Psoas muscle (tissue), 8 donors: ENCODE measurements around the gene DARS2. TPM values are rescaled to one million over a fixed set of nuclear protein-coding genes. Genes with fewer than 3 reads are reported as not detected.

Experiments
- ATAC-seq, 4 donors: fragments of 200-7000 bp; cut with Tn5 transposase; one replicate each; pipeline ENCODE4 v1.9.1; 2020; ENCODE audit warnings: moderate library complexity in 3 of 4, mild to moderate bottlenecking in 2 of 4
- DNase-seq, 2 donors: peaks; one replicate each; pipeline ENCODE4 v3.0.0-alpha.2; 2020
- H3K27ac ChIP-seq: fragments of 200-600 bp; one replicate; pipeline ENCODE4 v1.8.0; 2022
- H3K27me3 ChIP-seq, 3 donors: fragments of 200-600 bp in 1 of 3; one replicate each; pipeline versions ENCODE4 v1.6.1 to v1.8.0; 2013 to 2022; ENCODE audit warnings: low read length in 2 of 3, mild to moderate bottlenecking in 2 of 3, moderate library complexity in 1 of 3; ENCODE audit not compliant: insufficient read depth in 3 of 3
- H3K36me3 ChIP-seq, 2 donors: fragments of 200-600 bp in 1 of 2; one replicate each; pipeline versions ENCODE4 v1.6.1 to v1.8.0; 2013 to 2022; ENCODE audit warnings: low read depth in 1 of 2, mild to moderate bottlenecking in 1 of 2, moderate library complexity in 1 of 2; ENCODE audit not compliant: insufficient read depth in 1 of 2
- H3K4me1 ChIP-seq: fragments of 200-600 bp; one replicate; pipeline ENCODE4 v1.8.0; 2022
- H3K4me3 ChIP-seq: fragments of 200-600 bp; one replicate; pipeline ENCODE4 v1.8.0; 2022; ENCODE audit warnings: mild to moderate bottlenecking
- H3K9me3 ChIP-seq: fragments of 200-600 bp; one replicate; pipeline ENCODE4 v1.8.0; 2022
- CTCF ChIP-seq: fragments of 200-600 bp; IDR thresholded peaks from one replicate; pipeline ENCODE4 v1.8.0; 2022; ENCODE audit warnings: antibody characterized with exemption
- WGBS, 3 donors: extraction: QIAGEN DNeasy Blood & Tissue Kit; methylation state at CpG; one replicate each; pipeline versions ENCODE4 v1.1.6 to v1.1.7; 2013; 5-methylcytosine and 5-hydroxymethylcytosine counted together
- intact Hi-C, 2 donors: fragments of 100-400 bp; cut with DNase I; formaldehyde crosslinking; loops; one replicate each; pipeline versions ENCODE4 v1.11.0 to v1.14.2; 2022
- polyA plus RNA-seq, 3 donors: library from polyadenylated mRNA; stranded (reverse); fragments of 200-250 nt; gene quantifications; one replicate each; pipeline ENCODE4 v1.2.3, GENCODE V29; 2013
- total RNA-seq, 4 donors: library from RNA; stranded (reverse); fragmentation: NEBNext Ultra II Directional in 2 of 4; extraction: Animal tissue kit (Norgen Biotek cat#: 25700) in 2 of 4; gene quantifications; one replicate each; pipeline versions ENCODE4 v1.2.1 to v1.2.4, GENCODE V29; 2021 to 2023
- donor health status: healthy with polysubstance abuse.
- donor health status: DM: no; HTN: no; CAD: no; lungs with moderate emphysema.
- donor health status: Bipolar disorder and iron deficiency.
- donor health status: healthy.
- donor health status: DM: yes; HTN: yes; CAD: no.
- donor health status: DM: no; HTN: no; CAD: no.
- donor health status: DM: no; HTN: no; CAD: no.
- donor health status: DM: yes; HTN: yes; CAD: no.

The DARS2 gene
- total and polyA plus RNA-seq, 7 donors, result 4.5 to 14.3 (median 7.3) TPM

- H3K36me3 ChIP-seq, result peaks cover 0 to 45% of the 10 kb centered on the region in 2 donors
- ATAC-seq, result no peak
These were observed 60.2 kb downstream of the DARS2 start for GRCh38 chr1:173884701-173885100.

GRCh38 chr1:173886746-173887611 is 62.5 kb downstream of the DARS2 start:
- Histone ChIP-seq H3K9me3 (no peaks in the 10 kb centered on the region), H3K27ac (no peak overlapping the region), H3K4me1 (no peaks in the 10 kb centered on the region), H3K27me3 (no peaks in the 10 kb centered on the region), H3K36me3 (peaks cover 0 to 41% of the 10 kb centered on the region in 2 donors), H3K4me3 (no peak overlapping the region)
- intact Hi-C loops, result no loop called here
- 86 to 89% (median 88%) methylated on average over 4 of the region's 4 CpGs for WGBS, 3 donors
- no peak for TF ChIP-seq CTCF
- ATAC-seq (no peak), DNase-seq (no peak)

More at GRCh38 chr1:173884701-173885100, 60.2 kb downstream of the DARS2 start:
- Histone ChIP-seq H3K4me3 (no peak overlapping the region), H3K4me1 (no peaks in the 10 kb centered on the region), H3K9me3 (no peaks in the 10 kb centered on the region), H3K27ac (no peak overlapping the region), H3K27me3 (no peaks in the 10 kb centered on the region)
- WGBS, 3 donors, result 71 to 86% (median 74%) methylated on average over 5 of the region's 5 CpGs
- no peak for DNase-seq
- no peak for TF ChIP-seq CTCF
- intact Hi-C loops, result no loop called here

GRCh38 chr1:173887627-173888026 is 63.2 kb downstream of the DARS2 start:
- TF ChIP-seq CTCF, result no peak
- WGBS, 3 donors, result 98 to 99% (median 98%) methylated on average over 2 of the region's 2 CpGs
- Histone ChIP-seq H3K9me3 (no peaks in the 10 kb centered on the region), H3K27me3 (no peaks in the 10 kb centered on the region), H3K36me3 (peaks cover 0 to 41% of the 10 kb centered on the region in 2 donors), H3K27ac (no peak overlapping the region), H3K4me3 (no peak overlapping the region), H3K4me1 (no peaks in the 10 kb centered on the region)
- DNase-seq (no peak), ATAC-seq (no peak)
- intact Hi-C loops, result no loop called here

GRCh38 chr1:173888749-173889148 is 64.3 kb downstream of the DARS2 start:
- no peak for TF ChIP-seq CTCF
- peaks cover 0 to 41% of the 10 kb centered on the region in 2 donors for H3K36me3 ChIP-seq
- H3K27ac ChIP-seq, result no peak overlapping the region
- intact Hi-C loops, result no loop called here
- no peaks in the 10 kb centered on the region for H3K9me3 ChIP-seq
- ATAC-seq (no peak), DNase-seq (no peak)
- no peaks in the 10 kb centered on the region for H3K27me3 ChIP-seq
- no peak overlapping the region for H3K4me3 ChIP-seq
- no peaks in the 10 kb centered on the region for H3K4me1 ChIP-seq
